K562 (cell line): ENCODE data around the gene LAMA2. TPM values are rescaled to one million over a fixed set of nuclear protein-coding genes. Genes with fewer than 3 reads are reported as not detected.

Source experiments
- ATAC-seq: fragments of 200-7000 bp; cut with Tn5 transposase; 3 replicates; pipeline ENCODE4 v1.9.1; 2020; ENCODE audit warnings: moderate library complexity
- BruUV-seq: library from RNA; stranded (reverse); fragments of 400-500 nt; replicated peaks from 2 replicates; lab custom pipeline; 2021; lab: Mats Ljungman, UMichigan
- CTCF ChIA-PET: fragments of 300-600 bp; formaldehyde crosslinking; extraction: SDS; loops from one replicate; lab custom pipeline; 2021; ENCODE audit warnings: low intra/inter-chr PET ratio; lab: Yijun Ruan, JAX
- POLR2A ChIA-PET: fragments of 300-600, 350-650 bp; sonication (Branson Sonifier 250); formaldehyde crosslinking; extraction: SDS; loops from one replicate; lab custom pipeline; 2021; ENCODE audit warnings: antibody characterized with exemption, inconsistent platforms; lab: Yijun Ruan, JAX
- DNase-seq, 4 experiments: peaks; one replicate each; pipeline versions ENCODE4 v3.0.0 to v3.0.0-alpha.2; 2011 to 2018; ENCODE audit warnings: low spot score in 3 of 4, mixed read lengths in 3 of 4; ENCODE audit errors: extremely low read depth in 1 of 4
- FAIRE-seq: peaks from 2 replicates; lab custom pipeline; 2011; peaks lifted over from hg19 to GRCh38; lab: Jason Lieb, UNC
- H2AFZ ChIP-seq: 2 replicates; pipeline ENCODE4 v1.6.0; 2011; ENCODE audit warnings: low read depth, low read length, control low read depth, inconsistent platforms
- H3K27ac ChIP-seq: fragments of 200-600 bp; 3 replicates; pipeline ENCODE4 v1.8.0; 2011; ENCODE audit warnings: low read depth, mild to moderate bottlenecking, control low read depth, inconsistent platforms, low read length, moderate library complexity, mixed read lengths; ENCODE audit errors: extremely low read depth
- H3K27me3 ChIP-seq, 2 experiments: fragments of 300-600 bp in 1 of 2; 2 replicates in 1 of 2; 3 replicates in 1 of 2; pipeline versions ENCODE4 v1.6.0 to v1.8.0; 2011; ENCODE audit warnings: inconsistent platforms in 2 of 2, low read length in 2 of 2, mild to moderate bottlenecking in 1 of 2, mixed read lengths in 1 of 2, moderate library complexity in 1 of 2; ENCODE audit not compliant: control insufficient read depth in 2 of 2, insufficient read depth in 2 of 2
- H3K36me3 ChIP-seq: fragments of 300-600 bp; 3 replicates; pipeline ENCODE4 v1.8.0; 2011; ENCODE audit warnings: mild to moderate bottlenecking, low read length, inconsistent platforms; ENCODE audit not compliant: control insufficient read depth, insufficient read depth
- H3K4me1 ChIP-seq, 2 experiments: fragments of 200-600 bp in 1 of 2; replicated peaks in 1 of 2; 2 replicates in 1 of 2; 3 replicates in 1 of 2; pipeline versions ENCODE4 v1.5.1 to v1.8.0; 2011; ENCODE audit warnings: inconsistent platforms in 2 of 2, low read length in 2 of 2, mild to moderate bottlenecking in 1 of 2, mixed read lengths in 1 of 2, moderate library complexity in 1 of 2; ENCODE audit not compliant: control insufficient read depth in 2 of 2, insufficient read depth in 2 of 2
- H3K4me2 ChIP-seq: 2 replicates; pipeline ENCODE4 v1.6.1; 2011; ENCODE audit warnings: low read length, control low read depth, inconsistent platforms, mixed read lengths; ENCODE audit not compliant: insufficient read depth
- H3K4me3 ChIP-seq: fragments of 200-600 bp; sonication (generic), shearing (Covaris generic); 2 replicates; pipeline ENCODE4 v1.5.1; 2016; ENCODE audit warnings: control low read depth, inconsistent platforms
- H3K79me2 ChIP-seq: fragments of 200-600 bp; 3 replicates; pipeline ENCODE4 v1.8.0; 2011; ENCODE audit warnings: low read length, inconsistent platforms; ENCODE audit not compliant: control insufficient read depth, insufficient read depth
- H3K9ac ChIP-seq, 2 experiments: 2 replicates each; pipeline versions ENCODE4 v1.6.0 to v1.6.1; 2011; ENCODE audit warnings: low read depth in 2 of 2, low read length in 2 of 2, control low read depth in 1 of 2, inconsistent platforms in 1 of 2, mild to moderate bottlenecking in 1 of 2, mixed read lengths in 1 of 2; ENCODE audit not compliant: insufficient read depth in 1 of 2
- H3K9me1 ChIP-seq: one replicate; pipeline ENCODE4 v1.6.0; 2011; ENCODE audit warnings: inconsistent platforms, mild to moderate bottlenecking, low read length, moderate library complexity; ENCODE audit not compliant: control insufficient read depth, insufficient read depth
- H3K9me3 ChIP-seq: replicated peaks from 2 replicates; pipeline ENCODE4 v1.5.1; 2011; ENCODE audit warnings: low read depth, low read length, inconsistent platforms; ENCODE audit not compliant: control insufficient read depth, insufficient read depth
- H4K20me1 ChIP-seq: replicated peaks from 2 replicates; pipeline ENCODE4 v1.6.1; 2011; ENCODE audit warnings: low read length, inconsistent platforms, mixed read lengths; ENCODE audit not compliant: control insufficient read depth, insufficient read depth
- ARID1B ChIP-seq: fragments of 450-650 bp; IDR thresholded peaks from 2 replicates; pipeline ENCODE4 v1.6.1; 2016; ENCODE audit warnings: antibody characterized with exemption, mild to moderate bottlenecking, inconsistent platforms
- CREM ChIP-seq: IDR thresholded peaks from 2 replicates; pipeline ENCODE4 v1.6.1; 2014; ENCODE audit warnings: antibody characterized with exemption, low read depth
- DACH1 ChIP-seq: fragments of 450-650 bp; IDR thresholded peaks from 2 replicates; pipeline ENCODE4 v1.6.1; 2018; ENCODE audit not compliant: partially characterized antibody
- EGR1 ChIP-seq: fragments of 450-650 bp; conservative IDR thresholded peaks from 2 replicates; pipeline ENCODE4 v1.6.1; 2017; ENCODE audit warnings: mild to moderate bottlenecking
- EHMT2 ChIP-seq: fragments of 450-650 bp; IDR thresholded peaks from 2 replicates; pipeline ENCODE4 v1.6.1; 2018; ENCODE audit warnings: antibody characterized with exemption
- IRF2 ChIP-seq: sonication (generic); formaldehyde crosslinking; IDR thresholded peaks from 2 replicates; pipeline ENCODE4 v1.8.1; 2022; ENCODE audit warnings: mild to moderate bottlenecking, missing genetic modification reagents
- MAFG ChIP-seq: fragments of 450-650 bp; conservative IDR thresholded peaks from 2 replicates; pipeline ENCODE4 v1.6.1; 2016; ENCODE audit warnings: missing genetic modification characterization, missing compliant biosample characterization
- OTX1 ChIP-seq: fragments of 450-650 bp; formaldehyde crosslinking; IDR thresholded peaks from 2 replicates; pipeline ENCODE4 v1.4.0; 2022; ENCODE audit warnings: mild to moderate bottlenecking
- TAF1 ChIP-seq: IDR thresholded peaks from 2 replicates; pipeline ENCODE4 v1.6.1; 2011; ENCODE audit warnings: mild to moderate bottlenecking, low read length, moderate library complexity; ENCODE audit not compliant: insufficient read depth, control insufficient read depth, severe bottlenecking; ENCODE audit errors: extremely low read depth
- THRB ChIP-seq: fragments of 450-650 bp; formaldehyde crosslinking; conservative IDR thresholded peaks from 2 replicates; pipeline ENCODE4 v1.4.0; 2022; ENCODE audit warnings: mild to moderate bottlenecking, missing genetic modification characterization
- TRIM28 ChIP-seq: fragments of 450-650 bp; IDR thresholded peaks from 2 replicates; pipeline ENCODE4 v1.6.1; 2017
- ZBTB7A ChIP-seq: IDR thresholded peaks from 2 replicates; pipeline ENCODE4 v1.6.1; 2011; ENCODE audit warnings: low read depth, mild to moderate bottlenecking, low read length, moderate library complexity, borderline replicate concordance; ENCODE audit not compliant: control insufficient read depth
- ZNF316 ChIP-seq: fragments of 450-650 bp; IDR thresholded peaks from 2 replicates; pipeline ENCODE4 v1.6.1; 2016
- ZNF584 ChIP-seq: fragments of 200-800 bp; sonication (Bioruptor generic); IDR thresholded peaks from 2 replicates; pipeline ENCODE4 v1.6.1; 2016; ENCODE audit warnings: low read depth, mild to moderate bottlenecking, missing genetic modification characterization, missing compliant biosample characterization
- WGBS: fragments of 100-300 bp; shearing (Covaris generic); methylation state at CpG from one replicate; pipeline ENCODE4 v1.1.6; 2016; ENCODE audit warnings: low coverage, mixed read lengths; ENCODE audit not compliant: insufficient coverage; ENCODE audit errors: missing lambda C conversion rate; 5-methylcytosine and 5-hydroxymethylcytosine counted together
- in situ Hi-C: fragments of 300-500 bp; cut with MboI; formaldehyde crosslinking; loops from 4 replicates; pipeline ENCODE4 v1.15.0; 2018; ENCODE audit warnings: inconsistent platforms, mixed read lengths
- intact Hi-C: fragments of 100-400 bp; cut with micrococcal nuclease; formaldehyde crosslinking; loops from 2 replicates; pipeline ENCODE4 v1.14.2; 2022
- polyA plus RNA-seq, 8 experiments: library from polyadenylated mRNA; depleted of rRNA in 4 of 8; stranded (reverse) in 5 of 8; unstranded in 3 of 8; fragments of >200 nt; fragmentation: Nextera tagmentation in 2 of 8; fragmentation: Illumina TruSeq in 1 of 8; extraction: Ambion mirVana in 2 of 8; extraction: Trizol in 1 of 8; gene quantifications; 2 replicates each; pipeline versions ENCODE4 v1.2.1 to v1.2.3, GENCODE V29; 2011 to 2014; ENCODE audit warnings: inconsistent platforms in 1 of 8, missing spikeins in 1 of 8
- total RNA-seq, 7 experiments: library from RNA; depleted of rRNA in 6 of 7; stranded (reverse); fragments of >200 nt in 6 of 7; fragmentation: Illumina TruSeq in 2 of 7; extraction: Trizol in 2 of 7; gene quantifications; 2 replicates each; pipeline versions ENCODE4 v1.2.1 to v1.2.3, GENCODE V29; 2011 to 2021; ENCODE audit warnings: low replicate concordance in 1 of 7

The LAMA2 gene
- total and polyA plus RNA-seq, 9 of the 15 experiments (the other 6 are each of a cell fraction or from before 2014, with no cell fraction given): 0.04 to 1.5 (median 0.36) TPM

- DNase-seq: no peak
- CTCF ChIA-PET: no interaction called here
These were observed 9.1 kb downstream of the LAMA2 start for GRCh38 chr6:128892079-128892478.

More at GRCh38 chr6:128892079-128892478, 9.1 kb downstream of the LAMA2 start:
- FAIRE-seq: no peak
- no peak for ATAC-seq
- Histone ChIP-seq H3K4me2 (no peak overlapping the region), H3K27me3 (no peaks in the 10 kb centered on the region), H3K9me3 (0 out of 2 replicates have a peak, but pooled peaks cover 2% of the 10 kb centered on the region), H2AFZ (no peak overlapping the region), H3K4me3 (no peak overlapping the region), H3K9ac (no peak overlapping the region), H3K27ac (no peak overlapping the region), H3K36me3 (no peaks in the 10 kb centered on the region), H3K4me1 (no peaks in the 10 kb centered on the region), H3K9me1 (no peaks in the 10 kb centered on the region), H3K79me2 (no peaks in the 10 kb centered on the region), H4K20me1 (no peaks in the 10 kb centered on the region)
- no peak for TF ChIP-seq IRF2 (CRISPR knock-in tag)
- no peak for TF ChIP-seq ZNF316
- no peak for TF ChIP-seq DACH1
- TF ChIP-seq CREM: no peak
- no peak for TF ChIP-seq THRB
- TF ChIP-seq TAF1: no peak
- no peak for TF ChIP-seq ZNF584 (CRISPR knock-in tag)
- TF ChIP-seq TRIM28: no peak
- TF ChIP-seq OTX1 (CRISPR knock-in tag): no peak
- no peak for TF ChIP-seq ARID1B
- no peak for TF ChIP-seq ZBTB7A
- no peak for TF ChIP-seq EHMT2
- TF ChIP-seq EGR1: no peak
- TF ChIP-seq MAFG (tag): no peak
- 0% methylated on average over 2 of the region's 2 CpGs for WGBS
- in situ Hi-C loops: no loop called here
- intact Hi-C loops: no loop called here
- BruUV-seq: no TSS peak
- POLR2A ChIA-PET: no interaction called here
